PC-3 (cell line): ENCODE results near the gene PTPRN2. TPM values are rescaled to one million over a fixed set of nuclear protein-coding genes. Genes with fewer than 3 reads are reported as not detected.

Experiments used
- ATAC-seq: fragments of 200-7000 bp; cut with Tn5 transposase; 2 replicates; pipeline ENCODE4 v1.9.1; 2020; ENCODE audit warnings: mild to moderate bottlenecking, moderate library complexity
- BruUV-seq: library from RNA; stranded (reverse); fragments of 400-500 nt; replicated peaks from 2 replicates; lab custom pipeline; 2021; lab: Mats Ljungman, UMichigan
- CTCF ChIA-PET: fragments of 300-600 bp; sonication (Branson Sonifier 250); formaldehyde crosslinking; loops from one replicate; lab custom pipeline; 2022; ENCODE audit warnings: antibody characterized with exemption; lab: Charles Lee
- POLR2A ChIA-PET: fragments of 300-600 bp; sonication (Branson Sonifier 250); formaldehyde crosslinking; loops from one replicate; lab custom pipeline; 2022; ENCODE audit warnings: antibody characterized with exemption; ENCODE audit not compliant: unreplicated experiment; lab: Charles Lee
- DNase-seq: peaks from one replicate; pipeline ENCODE4 v3.0.0-alpha.2; 2015
- H2AFZ ChIP-seq: fragments of 300-600 bp; sonication (generic); 2 replicates; pipeline ENCODE4 v1.6.0; 2016; ENCODE audit warnings: antibody characterized with exemption, low read length
- H3F3A ChIP-seq: fragments of 300-600 bp; sonication (generic); one replicate; pipeline ENCODE4 v1.6.0; 2017; ENCODE audit warnings: antibody characterized with exemption, low read length, control low read depth, mild to moderate bottlenecking; ENCODE audit not compliant: unreplicated experiment
- H3K27ac ChIP-seq: fragments of 300-600 bp; sonication (generic); 2 replicates; pipeline ENCODE4 v1.5.1; 2016; ENCODE audit warnings: mild to moderate bottlenecking, low read length
- H3K27me3 ChIP-seq: fragments of 300-600 bp; sonication (generic); 2 replicates; pipeline ENCODE4 v1.6.1; 2016; ENCODE audit warnings: low read length, mixed read lengths
- H3K36me3 ChIP-seq: fragments of 300-600 bp; sonication (generic); 2 replicates; pipeline ENCODE4 v1.6.1; 2016; ENCODE audit warnings: low read depth, mixed run types, low read length, mixed read lengths
- H3K4me1 ChIP-seq: fragments of 300-600 bp; sonication (generic); 2 replicates; pipeline ENCODE4 v1.5.1; 2016; ENCODE audit warnings: low read length; ENCODE audit not compliant: insufficient read depth
- H3K4me2 ChIP-seq: fragments of 300-600 bp; sonication (generic); 2 replicates; pipeline ENCODE4 v1.6.0; 2016; ENCODE audit warnings: low read length
- H3K4me3 ChIP-seq: fragments of 300-600 bp; sonication (generic); 2 replicates; pipeline ENCODE4 v1.5.1; 2016; ENCODE audit warnings: mild to moderate bottlenecking, low read length, mixed read lengths
- H3K79me2 ChIP-seq: fragments of 300-600 bp; sonication (generic); 2 replicates; pipeline ENCODE4 v1.6.1; 2017; ENCODE audit warnings: low read length, mixed read lengths
- H3K9ac ChIP-seq: fragments of 300-600 bp; sonication (generic); 2 replicates; pipeline ENCODE4 v1.6.0; 2016; ENCODE audit warnings: mild to moderate bottlenecking, low read length
- H3K9me2 ChIP-seq: fragments of 300-600 bp; sonication (generic); replicated peaks from 2 replicates; pipeline ENCODE4 v1.6.1; 2016; ENCODE audit warnings: mixed run types, low read length, mixed read lengths
- H3K9me3 ChIP-seq: fragments of 300-600 bp; sonication (generic); 2 replicates; pipeline ENCODE4 v1.6.1; 2016; ENCODE audit warnings: low read length, mixed read lengths
- H4K20me1 ChIP-seq: fragments of 300-600 bp; sonication (generic); 2 replicates; pipeline ENCODE4 v1.6.1; 2016; ENCODE audit warnings: low read length, mixed read lengths
- EZH2 ChIP-seq: fragments of 300-600 bp; sonication (generic); IDR thresholded peaks from one replicate; pipeline ENCODE4 v1.6.1; 2017; ENCODE audit warnings: antibody characterized with exemption, mild to moderate bottlenecking, low read length; ENCODE audit not compliant: unreplicated experiment
- EZH2phosphoT487 ChIP-seq: fragments of 300-600 bp; sonication (generic); IDR thresholded peaks from 2 replicates; pipeline ENCODE4 v1.6.1; 2018; ENCODE audit warnings: mild to moderate bottlenecking, antibody characterized with exemption, low read length, borderline replicate concordance
- intact Hi-C: fragments of 100-400 bp; cut with micrococcal nuclease; formaldehyde crosslinking; loops from 2 replicates; pipeline ENCODE4 v1.9.0; 2023
- total RNA-seq: library from RNA; depleted of rRNA; stranded (reverse); fragments of >200 nt; gene quantifications from 2 replicates; pipeline ENCODE4 v1.2.3, GENCODE V29; 2014
- TF ChIP-seq, protein P1 (sequence below): fragments of 300-600 bp; sonication (generic); conservative IDR thresholded peaks from 2 replicates; pipeline ENCODE4 v1.5.1; 2017; ENCODE audit warnings: antibody characterized with exemption, low read depth, mild to moderate bottlenecking, low read length

The PTPRN2 gene
- total RNA-seq, 1 experiment from 2014 or later, result 3.2 TPM

DNA sequence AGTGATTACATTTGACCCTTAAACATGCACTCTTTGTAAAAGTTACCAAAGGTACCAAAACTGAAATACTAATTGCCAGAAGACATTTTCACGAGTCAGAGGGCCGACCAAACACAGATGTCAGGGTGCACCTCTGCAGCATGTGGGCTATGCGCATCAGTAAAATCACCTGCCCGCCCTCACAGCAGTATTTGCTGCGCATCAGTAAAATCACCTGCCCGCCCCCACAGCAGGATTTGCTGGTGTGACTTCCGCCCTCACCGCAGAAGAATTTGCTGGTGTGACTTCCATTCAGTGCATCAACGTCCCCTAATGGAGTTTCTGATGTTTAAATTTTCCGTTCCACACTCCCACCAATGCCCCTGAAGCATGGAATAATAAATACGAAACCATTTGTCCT lies 202.9 kb downstream of the PTPRN2 start:
- Histone ChIP-seq H3K79me2 (no peaks in the 10 kb centered on the region), H2AFZ (no peak overlapping the region), H3K4me2 (no peak overlapping the region), H3F3A (no peaks in the 10 kb centered on the region), H3K4me3 (no peak overlapping the region), H3K9me2 (no peaks in the 10 kb centered on the region), H3K9me3 (no peaks in the 10 kb centered on the region), H3K36me3 (no peaks in the 10 kb centered on the region), H3K27ac (no peak overlapping the region), H3K4me1 (no peaks in the 10 kb centered on the region), H4K20me1 (no peaks in the 10 kb centered on the region), H3K27me3 (peaks cover 51% of the 10 kb centered on the region), H3K9ac (no peak overlapping the region)
- TF ChIP-seq EZH2phosphoT487, result no peak
- no peak for TF ChIP-seq EZH2
- BruUV-seq, result no TSS peak
- intact Hi-C loops, result no loop called here
- ChIA-PET POLR2A (no interaction called here), CTCF (no interaction called here)
- no peak for DNase-seq
- ATAC-seq, result no peak

DNA sequence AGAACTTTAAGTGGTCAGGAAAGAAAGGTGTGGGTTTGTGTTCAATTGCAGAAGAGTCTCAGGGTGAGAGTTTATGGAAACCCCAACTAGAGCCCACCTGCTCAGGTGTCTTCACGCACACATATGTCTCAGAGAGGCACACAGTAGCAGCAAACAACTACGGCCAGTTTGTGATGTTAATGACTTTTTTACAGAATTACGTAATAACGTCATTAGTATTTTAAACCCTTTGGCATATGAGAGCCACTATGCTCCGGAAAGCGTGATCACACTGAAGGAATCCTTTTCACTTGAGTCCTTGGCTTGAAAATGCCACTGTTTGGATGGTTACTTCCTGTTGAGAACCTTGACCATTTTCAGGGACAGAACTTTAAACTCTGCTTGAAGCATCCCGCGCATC lies 204.0 kb downstream of the PTPRN2 start:
- Histone ChIP-seq H3K4me2 (no peak overlapping the region), H3K27me3 (peaks cover 46% of the 10 kb centered on the region), H4K20me1 (no peaks in the 10 kb centered on the region), H3F3A (no peaks in the 10 kb centered on the region), H3K79me2 (no peaks in the 10 kb centered on the region), H3K4me3 (no peak overlapping the region), H2AFZ (no peak overlapping the region), H3K9me2 (no peaks in the 10 kb centered on the region), H3K27ac (no peak overlapping the region), H3K9me3 (no peaks in the 10 kb centered on the region), H3K4me1 (no peaks in the 10 kb centered on the region), H3K9ac (no peak overlapping the region), H3K36me3 (no peaks in the 10 kb centered on the region)
- no TSS peak for BruUV-seq
- DNase-seq, result no peak
- ATAC-seq, result no peak
- TF ChIP-seq EZH2 (no peak), EZH2phosphoT487 (no peak)
- TF ChIP-seq, protein P1, sequence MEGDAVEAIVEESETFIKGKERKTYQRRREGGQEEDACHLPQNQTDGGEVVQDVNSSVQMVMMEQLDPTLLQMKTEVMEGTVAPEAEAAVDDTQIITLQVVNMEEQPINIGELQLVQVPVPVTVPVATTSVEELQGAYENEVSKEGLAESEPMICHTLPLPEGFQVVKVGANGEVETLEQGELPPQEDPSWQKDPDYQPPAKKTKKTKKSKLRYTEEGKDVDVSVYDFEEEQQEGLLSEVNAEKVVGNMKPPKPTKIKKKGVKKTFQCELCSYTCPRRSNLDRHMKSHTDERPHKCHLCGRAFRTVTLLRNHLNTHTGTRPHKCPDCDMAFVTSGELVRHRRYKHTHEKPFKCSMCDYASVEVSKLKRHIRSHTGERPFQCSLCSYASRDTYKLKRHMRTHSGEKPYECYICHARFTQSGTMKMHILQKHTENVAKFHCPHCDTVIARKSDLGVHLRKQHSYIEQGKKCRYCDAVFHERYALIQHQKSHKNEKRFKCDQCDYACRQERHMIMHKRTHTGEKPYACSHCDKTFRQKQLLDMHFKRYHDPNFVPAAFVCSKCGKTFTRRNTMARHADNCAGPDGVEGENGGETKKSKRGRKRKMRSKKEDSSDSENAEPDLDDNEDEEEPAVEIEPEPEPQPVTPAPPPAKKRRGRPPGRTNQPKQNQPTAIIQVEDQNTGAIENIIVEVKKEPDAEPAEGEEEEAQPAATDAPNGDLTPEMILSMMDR, result no peak
- intact Hi-C loops, result no loop called here
- CTCF ChIA-PET, result no interaction called here
- POLR2A ChIA-PET, result no interaction called here

- Histone ChIP-seq H3K4me1 (peaks cover 3% of the 10 kb centered on the region; the same call in 1 of the 2 replicates), H3K27me3 (peaks cover 35% of the 10 kb centered on the region), H3F3A (no peaks in the 10 kb centered on the region), H4K20me1 (no peaks in the 10 kb centered on the region), H3K36me3 (no peaks in the 10 kb centered on the region), H2AFZ (no peak overlapping the region), H3K4me3 (no peak overlapping the region), H3K27ac (no peak overlapping the region), H3K9ac (no peak overlapping the region), H3K9me3 (no peaks in the 10 kb centered on the region), H3K4me2 (no peak overlapping the region), H3K9me2 (no peaks in the 10 kb centered on the region), H3K79me2 (no peaks in the 10 kb centered on the region)
- ChIA-PET CTCF (no interaction called here), POLR2A (no interaction called here)
- DNase-seq (no peak), ATAC-seq (no peak)
- intact Hi-C loops, result no loop called here
- TF ChIP-seq EZH2 (no peak), EZH2phosphoT487 (no peak)
- TF ChIP-seq, protein P1, result no peak
- BruUV-seq, result no TSS peak
Observed at GRCh38 chr7:158382363-158383254, 205.0 kb downstream of the PTPRN2 start.
